Suprapubic skin (tissue), 3 donors: Measurements from ENCODE around the gene INPP5E.

Experiments
- POLR2A ChIP-seq, 2 donors: fragments of 450-650 bp; IDR thresholded peaks; one replicate each; pipeline ENCODE4 v1.6.1; 2017; ENCODE audit warnings: antibody characterized with exemption in 2 of 2, mild to moderate bottlenecking in 2 of 2, moderate library complexity in 2 of 2
- TF ChIP-seq, protein P1 (sequence below), 2 donors: fragments of 200-600 bp in 1 of 2; fragments of 450-650 bp in 1 of 2; sonication (generic) in 1 of 2; IDR thresholded peaks; one replicate each; pipeline ENCODE4 v1.5.1; 2016 to 2019; ENCODE audit warnings: antibody characterized with exemption in 2 of 2, mild to moderate bottlenecking in 1 of 2, moderate library complexity in 1 of 2

GRCh38 chr9:136431782-136432350 lies 7.8 kb downstream of the INPP5E start:
- TF ChIP-seq POLR2A (IDR thresholded peaks at IDR 0.05), result no peak
- TF ChIP-seq, protein P1, sequence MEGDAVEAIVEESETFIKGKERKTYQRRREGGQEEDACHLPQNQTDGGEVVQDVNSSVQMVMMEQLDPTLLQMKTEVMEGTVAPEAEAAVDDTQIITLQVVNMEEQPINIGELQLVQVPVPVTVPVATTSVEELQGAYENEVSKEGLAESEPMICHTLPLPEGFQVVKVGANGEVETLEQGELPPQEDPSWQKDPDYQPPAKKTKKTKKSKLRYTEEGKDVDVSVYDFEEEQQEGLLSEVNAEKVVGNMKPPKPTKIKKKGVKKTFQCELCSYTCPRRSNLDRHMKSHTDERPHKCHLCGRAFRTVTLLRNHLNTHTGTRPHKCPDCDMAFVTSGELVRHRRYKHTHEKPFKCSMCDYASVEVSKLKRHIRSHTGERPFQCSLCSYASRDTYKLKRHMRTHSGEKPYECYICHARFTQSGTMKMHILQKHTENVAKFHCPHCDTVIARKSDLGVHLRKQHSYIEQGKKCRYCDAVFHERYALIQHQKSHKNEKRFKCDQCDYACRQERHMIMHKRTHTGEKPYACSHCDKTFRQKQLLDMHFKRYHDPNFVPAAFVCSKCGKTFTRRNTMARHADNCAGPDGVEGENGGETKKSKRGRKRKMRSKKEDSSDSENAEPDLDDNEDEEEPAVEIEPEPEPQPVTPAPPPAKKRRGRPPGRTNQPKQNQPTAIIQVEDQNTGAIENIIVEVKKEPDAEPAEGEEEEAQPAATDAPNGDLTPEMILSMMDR (IDR thresholded peaks at IDR 0.05), result no peak
